Stimulated activated CD8-positive, alpha-beta memory T cell treated with anti-CD3 and anti-CD28 coated beads, Interleukin-15, amount 100 ng/mL, for 1 hour (primary cell): Measurements from ENCODE around the gene CEMIP.

ENCODE experiments used
- DNase-seq: peaks from one replicate; pipeline ENCODE4 v3.0.0-alpha.2; 2020; ENCODE audit warnings: low read depth

The CEMIP gene, protein sequence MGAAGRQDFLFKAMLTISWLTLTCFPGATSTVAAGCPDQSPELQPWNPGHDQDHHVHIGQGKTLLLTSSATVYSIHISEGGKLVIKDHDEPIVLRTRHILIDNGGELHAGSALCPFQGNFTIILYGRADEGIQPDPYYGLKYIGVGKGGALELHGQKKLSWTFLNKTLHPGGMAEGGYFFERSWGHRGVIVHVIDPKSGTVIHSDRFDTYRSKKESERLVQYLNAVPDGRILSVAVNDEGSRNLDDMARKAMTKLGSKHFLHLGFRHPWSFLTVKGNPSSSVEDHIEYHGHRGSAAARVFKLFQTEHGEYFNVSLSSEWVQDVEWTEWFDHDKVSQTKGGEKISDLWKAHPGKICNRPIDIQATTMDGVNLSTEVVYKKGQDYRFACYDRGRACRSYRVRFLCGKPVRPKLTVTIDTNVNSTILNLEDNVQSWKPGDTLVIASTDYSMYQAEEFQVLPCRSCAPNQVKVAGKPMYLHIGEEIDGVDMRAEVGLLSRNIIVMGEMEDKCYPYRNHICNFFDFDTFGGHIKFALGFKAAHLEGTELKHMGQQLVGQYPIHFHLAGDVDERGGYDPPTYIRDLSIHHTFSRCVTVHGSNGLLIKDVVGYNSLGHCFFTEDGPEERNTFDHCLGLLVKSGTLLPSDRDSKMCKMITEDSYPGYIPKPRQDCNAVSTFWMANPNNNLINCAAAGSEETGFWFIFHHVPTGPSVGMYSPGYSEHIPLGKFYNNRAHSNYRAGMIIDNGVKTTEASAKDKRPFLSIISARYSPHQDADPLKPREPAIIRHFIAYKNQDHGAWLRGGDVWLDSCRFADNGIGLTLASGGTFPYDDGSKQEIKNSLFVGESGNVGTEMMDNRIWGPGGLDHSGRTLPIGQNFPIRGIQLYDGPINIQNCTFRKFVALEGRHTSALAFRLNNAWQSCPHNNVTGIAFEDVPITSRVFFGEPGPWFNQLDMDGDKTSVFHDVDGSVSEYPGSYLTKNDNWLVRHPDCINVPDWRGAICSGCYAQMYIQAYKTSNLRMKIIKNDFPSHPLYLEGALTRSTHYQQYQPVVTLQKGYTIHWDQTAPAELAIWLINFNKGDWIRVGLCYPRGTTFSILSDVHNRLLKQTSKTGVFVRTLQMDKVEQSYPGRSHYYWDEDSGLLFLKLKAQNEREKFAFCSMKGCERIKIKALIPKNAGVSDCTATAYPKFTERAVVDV (N-terminal part only)

DNA sequence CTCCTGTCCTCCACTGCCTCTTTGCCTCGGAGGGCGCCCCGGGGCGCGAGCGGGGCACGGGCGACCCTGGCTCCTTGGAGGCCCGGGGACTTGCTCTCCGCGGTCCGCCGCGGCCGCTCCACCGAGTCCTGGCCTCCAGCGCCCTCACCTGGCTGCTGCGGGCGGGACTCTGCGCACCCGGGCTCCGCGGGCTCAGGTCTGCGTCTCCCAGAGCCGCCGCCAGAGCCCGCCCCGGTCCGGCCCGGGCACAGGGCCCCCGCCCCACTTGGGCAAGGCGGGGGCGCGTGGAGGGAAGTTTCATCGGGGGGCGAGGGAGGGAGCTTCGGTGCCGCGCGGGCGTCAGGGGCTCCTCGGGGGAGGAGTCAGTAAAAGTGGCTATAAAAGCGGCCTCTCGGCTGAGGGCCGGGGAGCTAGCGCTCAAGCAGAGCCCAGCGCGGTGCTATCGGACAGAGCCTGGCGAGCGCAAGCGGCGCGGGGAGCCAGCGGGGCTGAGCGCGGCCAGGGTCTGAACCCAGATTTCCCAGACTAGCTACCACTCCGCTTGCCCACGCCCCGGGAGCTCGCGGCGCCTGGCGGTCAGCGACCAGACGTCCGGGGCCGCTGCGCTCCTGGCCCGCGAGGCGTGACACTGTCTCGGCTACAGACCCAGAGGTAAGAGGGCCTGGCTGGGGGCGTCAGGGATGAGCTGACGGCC lies at the start of gene CEMIP:
Gene CEMIP, plus strand, starts transcription at position 407 of the 694 bp plus-strand sequence. CDS start 94,510 bp downstream, outside the sequence.
- no peak for DNase-seq

DNA sequence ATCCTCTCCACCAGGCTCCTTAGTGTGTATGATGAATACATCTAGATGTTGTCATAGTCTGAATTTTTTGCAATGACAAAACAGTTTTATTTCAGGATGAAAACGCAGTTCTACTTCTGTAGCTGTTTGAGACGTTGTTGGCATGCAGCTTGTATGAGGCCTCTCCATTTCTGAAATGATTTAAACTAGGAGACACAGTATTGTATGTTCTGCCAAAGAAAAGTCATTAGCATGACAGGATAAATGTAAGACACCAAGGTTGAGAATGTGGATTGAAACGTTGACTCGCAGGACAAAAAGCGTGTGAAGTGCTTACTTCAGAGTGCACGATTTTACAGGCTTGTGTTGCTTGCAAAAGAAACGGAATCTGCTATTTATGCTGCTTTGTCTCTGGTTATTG lies 48.8 kb upstream of the CEMIP start:
- no peak for DNase-seq

DNA sequence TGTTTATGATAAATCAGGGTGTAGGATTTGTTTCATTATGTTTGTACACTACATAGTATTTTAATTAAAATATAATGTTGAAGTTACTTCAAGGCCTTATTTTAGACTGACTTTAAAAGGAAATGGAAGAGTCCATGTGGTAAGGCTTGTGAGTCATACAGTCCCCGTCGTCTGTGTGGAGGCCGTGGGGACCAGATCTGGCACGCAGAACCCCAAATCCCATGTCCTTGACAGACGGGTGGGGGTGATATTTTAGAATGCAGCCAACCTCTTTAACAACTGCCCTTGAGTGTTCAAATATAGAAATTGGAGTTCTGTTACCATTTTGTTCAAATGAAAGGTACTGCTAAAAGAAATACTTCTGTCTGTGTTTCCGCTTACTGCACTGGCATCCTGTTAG lies 48.2 kb upstream of the CEMIP start:
- no peak for DNase-seq

DNA sequence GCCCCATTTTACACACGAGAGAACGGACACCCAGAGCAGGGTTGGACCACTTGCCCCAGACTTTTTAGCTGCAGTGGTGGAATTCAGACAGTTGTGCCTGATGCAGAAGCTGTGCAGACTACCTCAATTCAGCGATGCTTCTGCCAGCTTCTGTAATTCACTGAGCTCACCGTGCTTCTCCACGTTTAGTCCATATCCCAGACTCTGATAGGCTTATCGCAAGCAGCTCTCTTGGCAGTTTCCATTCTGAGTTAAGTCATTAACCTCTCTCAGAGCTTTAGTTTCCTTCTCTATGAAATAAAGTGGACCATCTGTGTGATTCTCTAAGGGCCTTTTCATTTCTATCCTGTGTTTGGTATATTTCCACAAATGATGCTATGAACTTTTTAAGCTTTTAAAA lies 47.0 kb upstream of the CEMIP start:
- DNase-seq, result no peak

DNA sequence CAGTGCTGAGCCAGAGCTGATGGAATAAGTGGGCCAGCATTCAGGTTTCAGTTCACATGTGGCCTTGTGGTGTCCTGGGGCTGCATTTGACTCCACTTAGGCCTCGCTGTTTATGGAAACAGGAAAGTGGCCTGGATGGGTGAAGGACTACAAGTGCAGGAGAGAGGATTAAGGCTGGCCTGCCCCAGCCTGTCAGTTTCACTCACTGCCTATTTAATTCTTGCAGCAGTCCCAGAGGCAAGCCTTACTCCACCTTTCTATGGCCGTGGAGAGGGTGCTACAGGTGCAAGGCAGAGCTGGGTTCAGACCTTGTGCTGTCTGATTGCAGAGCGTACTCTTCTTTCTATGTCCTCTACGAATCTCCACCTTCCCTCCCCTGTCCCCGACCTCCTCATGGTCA lies 46.4 kb upstream of the CEMIP start:
- DNase-seq, result no peak

DNA sequence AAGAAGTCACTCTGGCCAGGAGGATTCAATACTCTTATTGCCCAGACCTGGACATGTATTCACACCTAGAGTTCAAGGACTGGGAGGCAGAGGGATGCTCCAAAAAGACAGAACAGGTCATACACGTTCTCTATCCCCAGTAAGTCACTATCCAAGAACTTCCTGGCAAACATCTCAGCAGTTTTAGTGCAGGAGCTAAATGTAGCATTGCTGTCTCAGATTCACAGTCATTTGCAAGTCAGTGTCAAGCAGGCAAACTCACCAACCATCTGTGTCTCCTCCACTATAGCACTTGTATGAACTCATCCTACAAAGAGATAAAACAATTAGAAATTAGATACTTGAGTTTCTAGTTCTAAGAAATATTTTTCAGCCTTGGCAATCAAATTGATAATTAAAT lies 45.7 kb upstream of the CEMIP start:
- no peak for DNase-seq

DNA sequence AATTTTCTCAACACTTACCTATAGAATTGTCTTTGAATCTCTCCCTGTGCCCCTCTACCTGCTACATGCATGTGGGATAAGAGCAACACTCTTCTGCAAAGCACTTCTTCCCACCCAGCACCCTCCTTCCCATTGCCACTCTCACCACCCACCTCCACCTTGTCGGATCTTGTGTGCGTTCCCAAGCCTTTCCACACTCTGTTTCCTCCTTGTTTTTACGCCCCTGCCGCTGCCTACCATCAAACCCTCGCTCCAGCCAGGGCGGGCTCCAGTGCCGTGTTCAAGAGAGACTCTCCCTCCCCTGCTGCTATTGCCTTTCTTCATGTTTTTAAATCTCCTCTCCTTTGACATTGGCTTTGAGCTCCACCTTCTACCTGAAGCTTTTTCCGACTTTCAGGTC lies 43.8 kb upstream of the CEMIP start:
- DNase-seq, result no peak

DNA sequence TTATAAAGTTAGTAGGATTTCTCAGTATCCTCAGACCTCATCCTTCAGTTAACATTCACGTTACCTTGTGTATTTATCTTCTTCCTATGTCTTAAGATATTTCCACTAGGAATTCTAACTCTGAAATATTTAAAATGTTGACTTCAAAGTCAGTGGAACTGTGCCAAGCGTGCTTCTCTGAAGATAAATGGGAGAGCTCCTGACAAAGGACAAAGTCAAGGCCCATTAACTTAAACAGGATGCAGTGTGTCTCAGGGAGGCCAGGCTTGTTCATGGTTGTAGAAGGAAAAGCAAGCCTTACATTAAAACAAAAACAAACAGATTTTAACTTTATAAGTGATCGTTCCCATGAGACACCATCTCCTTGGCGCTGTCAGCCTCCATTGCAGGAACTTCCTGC lies 42.6 kb upstream of the CEMIP start:
- DNase-seq, result no peak

DNA sequence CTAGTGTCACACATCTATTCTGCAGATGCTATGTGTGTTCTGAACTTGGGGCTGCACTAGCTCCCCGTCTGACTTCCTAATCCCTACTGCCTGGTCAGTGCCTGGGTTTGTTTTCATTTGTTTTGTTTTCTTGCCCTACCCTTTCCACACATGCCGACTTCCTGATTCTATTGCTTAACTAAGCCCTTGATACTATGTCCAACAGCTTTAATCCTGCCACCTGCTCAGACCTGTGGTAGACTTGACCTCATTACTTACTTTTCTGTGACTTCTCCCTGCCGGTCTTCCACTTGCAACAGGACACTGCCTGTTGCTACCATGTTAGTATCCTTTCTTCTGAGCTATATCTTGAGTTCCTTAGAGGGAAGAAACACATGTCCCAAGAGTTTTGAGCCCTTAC lies 39.3 kb upstream of the CEMIP start:
- no peak for DNase-seq

DNA sequence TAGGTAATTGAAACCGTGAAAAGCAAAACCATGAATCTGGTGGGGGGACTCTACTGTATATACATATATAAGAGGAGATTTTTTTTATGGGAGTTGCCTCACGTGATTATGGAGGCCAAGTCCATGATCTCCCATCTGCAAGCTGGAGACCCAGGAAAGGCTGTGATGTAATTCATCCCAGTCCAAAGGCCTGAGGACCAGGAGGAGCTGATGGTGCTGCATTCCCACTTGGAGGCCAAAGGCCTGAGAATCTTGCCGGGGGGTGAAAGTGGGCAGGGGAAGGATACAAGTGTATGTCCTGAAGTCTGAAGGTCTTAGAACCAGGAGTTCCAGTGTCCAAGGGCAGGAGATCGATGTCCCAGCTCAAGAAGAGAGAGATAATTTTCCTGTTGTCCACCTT lies 37.1 kb upstream of the CEMIP start:
- DNase-seq, result no peak

DNA sequence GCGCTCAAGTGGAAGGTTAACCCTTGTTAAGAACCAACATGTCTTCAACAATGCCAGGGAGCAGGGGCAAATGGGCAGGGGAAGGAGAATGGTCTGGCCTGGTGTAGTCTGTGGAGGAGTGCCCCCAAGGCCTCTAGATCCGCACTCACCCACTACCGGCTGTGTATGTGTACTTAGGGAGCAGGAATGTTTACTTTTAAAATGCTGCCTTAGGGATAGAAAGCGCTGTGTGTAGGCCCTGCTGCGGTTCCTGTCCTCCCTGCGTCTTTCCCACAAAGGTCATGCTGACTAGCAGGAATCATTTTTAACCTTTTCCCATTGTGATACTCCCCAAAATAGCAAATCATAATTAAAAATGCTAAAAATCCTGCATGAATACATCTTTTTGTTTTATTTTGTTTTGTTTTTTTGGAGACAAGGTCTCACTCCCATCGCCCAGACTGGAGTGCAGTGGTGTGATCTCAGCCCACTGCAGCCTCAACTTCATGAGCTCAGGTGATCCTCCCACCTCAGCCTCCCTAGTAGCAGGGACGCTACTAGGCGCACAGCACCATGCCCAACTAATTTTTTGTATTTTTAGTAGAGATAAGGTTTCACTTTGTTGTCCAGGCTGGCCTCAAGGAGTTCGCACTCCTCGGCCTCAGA lies 35.9 kb upstream of the CEMIP start:
- no peak for DNase-seq

DNA sequence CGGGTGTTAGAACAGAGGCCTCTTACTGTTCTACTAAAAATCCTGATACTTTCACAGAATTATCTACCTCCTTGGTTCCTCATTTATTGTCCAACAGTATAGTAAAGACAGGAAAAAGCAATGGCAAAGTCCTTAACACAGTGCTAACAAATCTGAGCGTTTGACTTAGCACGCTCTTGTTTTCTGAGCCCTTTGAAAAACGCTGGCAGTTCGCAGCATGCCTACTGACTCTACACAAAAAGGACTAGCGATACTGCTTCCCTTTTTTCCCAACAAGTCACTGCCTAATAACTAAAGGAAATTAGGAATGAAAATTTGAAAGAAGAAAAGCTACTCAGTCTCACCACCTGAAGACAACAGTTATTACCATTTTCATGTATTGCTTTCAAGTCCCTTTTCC lies 34.8 kb upstream of the CEMIP start:
- DNase-seq, result no peak

DNA sequence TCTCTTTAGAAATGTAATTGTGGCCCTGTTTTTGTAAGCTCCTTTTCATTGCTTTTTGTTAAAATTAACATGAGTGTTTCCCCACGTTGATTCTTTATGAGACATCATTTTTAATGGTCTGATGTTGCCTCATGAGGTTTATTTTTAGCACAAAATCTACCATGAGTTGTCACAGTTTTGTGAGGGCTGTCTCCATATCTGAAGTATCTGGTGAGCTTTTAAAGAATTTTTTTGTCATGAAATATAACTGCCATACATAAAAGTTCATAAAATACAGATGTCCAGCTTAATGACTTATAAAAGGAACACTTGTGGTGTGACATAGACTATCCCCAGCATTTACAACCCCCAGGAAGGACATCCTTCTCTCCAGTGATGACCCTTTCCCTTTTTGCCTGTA lies 34.3 kb upstream of the CEMIP start:
- no peak for DNase-seq

DNA sequence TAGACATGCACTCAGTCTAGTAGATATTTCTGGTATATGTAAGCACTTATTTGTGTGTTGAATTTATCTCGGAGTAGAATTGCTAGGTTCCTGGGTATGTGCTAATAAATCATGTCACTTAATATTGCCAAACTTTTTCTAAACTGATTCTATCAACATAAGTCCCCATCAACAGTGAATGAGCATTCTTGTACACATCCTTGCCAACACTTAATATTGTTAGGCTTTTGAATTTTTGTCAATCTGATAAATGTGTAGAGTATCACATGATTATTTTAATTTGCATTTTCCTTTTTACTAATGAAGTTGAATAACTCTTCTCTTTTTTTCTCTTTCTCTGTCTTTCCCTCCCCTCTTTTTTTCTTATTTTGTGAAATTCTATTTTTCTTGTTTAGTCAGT lies 33.3 kb upstream of the CEMIP start:
- no peak for DNase-seq

DNA sequence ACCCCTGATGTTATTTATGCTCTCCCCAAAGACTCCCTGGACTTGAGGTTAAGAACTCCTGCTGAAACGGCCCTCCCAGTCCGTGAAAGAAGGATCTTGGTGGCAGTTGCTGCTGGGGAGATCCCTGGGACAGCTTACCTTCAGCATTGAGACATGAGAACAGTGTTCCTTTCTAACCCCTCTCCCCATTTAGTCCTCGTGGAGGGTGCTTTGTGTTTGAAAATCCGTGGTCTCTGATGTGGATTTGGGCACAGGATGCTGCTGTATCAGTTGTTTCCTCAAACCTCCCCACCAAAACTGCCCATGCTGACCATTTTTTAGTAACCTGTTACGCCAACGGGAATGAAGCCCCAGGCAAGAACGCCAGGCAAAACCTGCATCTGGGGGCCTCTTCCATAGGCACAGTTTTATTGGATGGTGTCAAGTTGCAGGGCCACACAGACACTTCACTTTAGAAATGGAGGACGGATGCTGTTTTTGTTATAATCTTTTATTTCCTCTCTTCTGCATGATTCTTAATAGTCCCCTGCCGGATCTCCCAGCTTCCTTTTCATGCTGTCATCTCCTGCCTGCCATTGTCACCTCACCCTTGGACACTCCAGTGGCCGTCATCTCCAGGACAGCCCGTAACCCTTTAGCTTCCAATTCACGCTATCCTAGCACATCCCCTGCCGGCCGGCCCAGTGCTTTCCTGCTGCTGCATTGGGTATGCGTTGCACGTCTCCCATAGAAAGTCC lies 31.7 kb upstream of the CEMIP start:
- DNase-seq, result no peak

DNA sequence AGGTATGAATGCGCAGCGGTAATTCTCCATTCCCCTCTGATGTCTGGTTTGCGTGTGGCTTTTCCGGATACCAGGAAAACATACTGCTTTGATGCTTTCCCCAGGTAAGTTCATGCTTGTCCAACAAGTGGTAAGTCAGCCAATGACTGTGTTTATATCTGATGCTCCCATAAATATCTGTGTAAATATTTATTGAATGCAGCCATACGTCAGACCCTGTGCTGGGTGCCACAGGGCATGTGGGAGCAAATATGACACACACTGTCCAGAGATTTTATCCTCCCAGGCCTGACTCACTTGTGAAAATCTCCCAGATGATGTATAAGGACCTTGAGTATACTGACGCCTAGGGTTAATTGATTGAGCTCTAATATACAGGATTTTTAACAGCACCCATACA lies 29.6 kb upstream of the CEMIP start:
- no peak for DNase-seq

DNA sequence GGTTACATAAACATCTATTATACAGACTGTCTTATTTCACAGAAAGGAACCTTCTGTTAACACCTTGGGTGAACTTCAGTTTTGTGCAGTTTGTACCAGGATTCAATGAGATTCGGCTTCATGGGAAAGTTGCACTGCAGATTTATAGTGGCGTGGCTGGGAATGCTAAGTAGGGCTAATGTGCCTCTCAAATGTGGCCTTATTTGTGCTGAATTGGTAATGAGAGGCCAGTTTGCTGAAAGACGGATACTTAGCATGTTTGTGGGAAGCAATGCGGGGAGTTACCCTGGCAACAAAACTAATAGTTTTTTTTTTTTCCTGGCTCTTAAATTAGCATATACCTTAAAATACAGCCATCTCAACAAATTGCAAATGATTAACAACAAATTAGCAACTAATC lies 28.6 kb upstream of the CEMIP start:
- DNase-seq, result no peak

DNA sequence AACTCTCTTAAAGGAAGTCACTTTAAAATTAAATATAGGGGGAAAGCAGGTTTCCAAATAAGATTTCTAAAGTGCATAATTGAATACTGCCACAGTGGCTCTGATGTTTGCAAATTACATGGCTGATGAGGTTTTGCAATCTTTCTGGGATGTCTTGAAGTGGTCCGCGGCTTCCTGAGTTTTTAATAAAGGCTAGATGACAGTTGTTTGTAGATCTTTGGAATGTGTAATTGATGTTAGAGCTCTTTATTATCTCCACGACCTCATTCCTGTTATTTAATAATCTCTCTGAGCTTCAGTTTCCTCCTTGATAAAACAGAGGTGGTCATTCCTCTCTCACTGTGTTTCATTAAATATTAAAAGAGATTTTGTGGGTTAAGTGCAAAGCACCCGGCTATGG lies 27.0 kb upstream of the CEMIP start:
- DNase-seq, result no peak

DNA sequence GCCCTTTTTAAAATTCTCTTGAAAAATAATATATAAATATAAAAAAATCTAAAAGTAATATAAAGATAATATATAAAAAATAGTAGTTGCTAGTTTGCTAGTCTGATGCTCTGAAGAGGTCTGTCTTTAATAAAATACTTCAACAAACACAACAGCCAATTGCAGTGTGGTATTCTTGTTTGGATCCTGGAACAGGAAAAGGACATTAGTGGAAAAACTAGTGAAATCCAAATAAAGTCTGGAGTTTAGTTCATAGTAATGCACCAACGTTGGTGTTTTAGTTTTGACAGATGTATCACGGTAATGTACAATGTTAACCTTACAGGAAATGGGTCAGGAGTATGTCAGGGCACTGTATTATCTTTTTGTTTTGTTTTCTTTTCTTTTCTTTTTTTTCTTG lies 26.0 kb upstream of the CEMIP start:
- DNase-seq, result no peak

DNA sequence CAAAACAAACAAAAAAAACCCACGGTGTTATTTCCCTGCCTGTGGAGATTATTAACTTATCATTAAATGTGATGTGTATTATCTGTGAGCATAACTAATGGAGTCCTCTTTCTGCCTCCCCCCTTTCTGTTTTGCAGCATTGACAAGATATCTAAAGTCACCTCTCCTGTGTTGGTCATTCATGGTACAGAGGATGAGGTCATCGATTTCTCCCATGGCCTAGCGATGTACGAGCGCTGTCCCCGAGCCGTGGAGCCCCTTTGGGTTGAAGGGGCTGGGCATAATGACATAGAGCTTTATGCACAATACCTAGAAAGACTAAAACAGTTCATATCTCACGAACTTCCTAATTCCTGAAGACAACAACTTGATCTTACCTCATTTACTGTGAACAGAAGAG lies 25.2 kb upstream of the CEMIP start:
- no peak for DNase-seq

DNA sequence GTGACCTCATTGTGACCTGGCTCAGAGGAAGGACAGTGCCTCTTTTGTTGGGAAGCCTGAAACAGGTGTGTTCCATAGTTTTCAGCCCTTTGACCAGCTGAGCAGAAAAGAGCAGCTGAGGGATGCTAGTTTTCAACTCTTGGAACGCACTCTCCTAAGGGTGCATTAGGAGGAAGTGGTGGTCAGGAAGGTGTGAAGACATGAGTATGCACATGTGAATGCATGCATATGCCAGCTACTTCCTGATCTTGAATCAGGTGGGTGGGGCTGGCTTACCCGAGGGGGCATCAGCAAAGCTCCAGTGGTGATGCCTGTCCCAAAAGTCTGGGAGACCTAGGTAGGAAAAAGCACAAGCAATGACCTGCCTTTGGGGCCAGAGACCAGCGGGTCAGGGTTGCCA lies 23.3 kb upstream of the CEMIP start:
- no peak for DNase-seq
